ENCODE measurements around the gene DLL3.

DNA sequence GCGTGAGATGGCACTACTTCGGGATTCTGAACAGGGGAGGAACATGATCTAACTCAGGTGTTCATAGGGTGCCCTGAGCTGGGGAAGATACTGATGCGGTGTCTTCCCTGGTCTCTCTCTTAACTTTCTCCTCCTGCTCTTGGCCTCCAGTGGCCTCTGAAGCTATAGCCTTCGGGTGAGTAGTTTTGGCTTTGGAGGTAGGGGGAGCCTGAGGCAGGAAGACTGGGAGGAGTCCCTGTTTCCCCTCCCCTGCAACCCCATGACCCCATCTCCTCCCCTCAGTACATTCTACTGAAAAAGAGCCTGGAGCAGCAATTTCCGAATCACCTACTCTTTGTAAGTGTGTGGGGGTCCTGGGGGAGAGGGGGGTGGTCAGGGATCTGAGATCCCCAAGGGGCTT, 19.7 kb downstream of the DLL3 start:
- no peak for TF ChIP-seq EZH2 (IDR thresholded peaks at IDR 0.05; ENCODE audit: low read depth)
- TF ChIP-seq, protein P1, sequence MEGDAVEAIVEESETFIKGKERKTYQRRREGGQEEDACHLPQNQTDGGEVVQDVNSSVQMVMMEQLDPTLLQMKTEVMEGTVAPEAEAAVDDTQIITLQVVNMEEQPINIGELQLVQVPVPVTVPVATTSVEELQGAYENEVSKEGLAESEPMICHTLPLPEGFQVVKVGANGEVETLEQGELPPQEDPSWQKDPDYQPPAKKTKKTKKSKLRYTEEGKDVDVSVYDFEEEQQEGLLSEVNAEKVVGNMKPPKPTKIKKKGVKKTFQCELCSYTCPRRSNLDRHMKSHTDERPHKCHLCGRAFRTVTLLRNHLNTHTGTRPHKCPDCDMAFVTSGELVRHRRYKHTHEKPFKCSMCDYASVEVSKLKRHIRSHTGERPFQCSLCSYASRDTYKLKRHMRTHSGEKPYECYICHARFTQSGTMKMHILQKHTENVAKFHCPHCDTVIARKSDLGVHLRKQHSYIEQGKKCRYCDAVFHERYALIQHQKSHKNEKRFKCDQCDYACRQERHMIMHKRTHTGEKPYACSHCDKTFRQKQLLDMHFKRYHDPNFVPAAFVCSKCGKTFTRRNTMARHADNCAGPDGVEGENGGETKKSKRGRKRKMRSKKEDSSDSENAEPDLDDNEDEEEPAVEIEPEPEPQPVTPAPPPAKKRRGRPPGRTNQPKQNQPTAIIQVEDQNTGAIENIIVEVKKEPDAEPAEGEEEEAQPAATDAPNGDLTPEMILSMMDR (conservative IDR thresholded peaks at IDR 0.05) = no peak

Measured in PC-9 (cell line).